AG20443 (cell line): Measurements from ENCODE around the gene ARHGEF39.
"Not testable (repeated sequence)": the region's sequence is repeated elsewhere in the genome, so short reads cannot be mapped to it uniquely, and the experiment has no call there.

Experiments
- DNase-seq: peaks from one replicate; pipeline ENCODE4 v3.0.0; 2012; ENCODE audit warnings: low spot score, mixed read lengths

The ARHGEF39 gene

GRCh38 chr9:35650341-35651158 lies 14.4 kb downstream of the ARHGEF39 start, which contains the start of gene SIT1:
TSS of gene SIT1 (minus strand) at chr9:35650931. CDS start at chr9:35650853, 78 bp downstream.
- no peak for DNase-seq

- no peak for DNase-seq
These were observed 15.3 kb downstream of the ARHGEF39 start for GRCh38 chr9:35649431-35650340.

GRCh38 chr9:35646533-35647265 lies 18.3 kb downstream of the ARHGEF39 start:
- peak; percentile 96 for DNase-seq

- no peak for DNase-seq
These were observed 18.9 kb downstream of the ARHGEF39 start for GRCh38 chr9:35646153-35646532.

DNA sequence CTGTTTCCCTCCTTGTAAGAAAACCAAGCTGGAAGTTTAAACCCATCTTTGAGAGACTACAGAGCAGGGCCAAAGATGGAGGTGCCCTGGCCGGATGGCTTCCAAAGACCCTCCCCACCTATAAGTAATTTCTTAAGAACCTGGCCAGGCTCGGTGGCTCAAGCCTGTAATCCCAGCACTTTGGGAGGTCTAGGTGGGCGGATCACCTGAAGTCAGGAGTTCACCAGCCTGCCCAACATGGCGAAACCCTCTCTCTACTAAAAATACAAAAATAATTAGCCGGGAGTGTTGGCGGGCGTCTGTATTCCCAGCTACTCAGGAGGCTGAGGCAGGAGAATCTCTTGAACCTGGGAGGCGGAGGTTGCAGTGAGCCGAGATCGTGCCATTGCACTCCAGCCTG lies 19.3 kb downstream of the ARHGEF39 start:
- DNase-seq: not testable (repeated sequence)

- no peak for DNase-seq
These were observed 21.9 kb downstream of the ARHGEF39 start for GRCh38 chr9:35643046-35643445.

DNA sequence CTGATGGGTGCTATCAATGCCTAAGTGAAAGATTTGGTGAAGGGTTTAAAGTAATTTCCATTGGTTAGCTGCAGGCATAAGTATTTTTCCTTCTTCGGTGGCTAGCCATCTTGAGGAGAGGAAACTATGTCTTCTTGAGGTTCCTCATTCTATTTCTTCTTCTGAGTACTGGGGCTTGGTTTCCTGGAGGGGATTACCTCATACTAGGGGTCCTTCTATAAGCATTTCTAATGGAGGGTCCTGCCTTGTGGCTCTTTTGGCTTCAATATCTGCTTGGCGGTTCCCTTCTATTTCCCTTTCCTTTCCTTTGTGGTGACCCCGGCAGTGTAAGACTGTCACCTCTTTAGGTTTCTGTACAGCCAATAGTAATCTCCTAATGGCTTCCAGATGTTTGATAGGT lies 23.5 kb downstream of the ARHGEF39 start:
- DNase-seq: not testable (repeated sequence)

DNA sequence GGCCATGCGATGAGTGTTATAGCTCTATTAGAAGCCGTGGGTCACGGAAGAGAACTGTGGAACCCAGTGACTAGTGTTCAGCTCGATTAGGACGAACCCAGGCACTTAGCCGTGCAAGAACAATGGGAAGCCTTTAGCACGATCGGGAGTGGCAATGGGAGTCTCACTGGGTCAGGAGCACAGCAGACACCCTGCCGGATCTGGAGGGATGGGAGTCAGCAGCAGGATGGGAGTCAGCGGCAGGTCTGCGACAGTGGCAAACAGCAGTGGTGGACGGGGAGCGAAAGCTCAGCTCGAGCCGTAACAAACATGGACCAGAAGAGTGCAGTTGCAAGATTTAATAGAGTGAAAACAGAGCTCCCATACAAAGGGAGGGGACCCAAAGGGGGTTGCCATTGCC lies 24.6 kb downstream of the ARHGEF39 start:
- not testable (repeated sequence) for DNase-seq

DNA sequence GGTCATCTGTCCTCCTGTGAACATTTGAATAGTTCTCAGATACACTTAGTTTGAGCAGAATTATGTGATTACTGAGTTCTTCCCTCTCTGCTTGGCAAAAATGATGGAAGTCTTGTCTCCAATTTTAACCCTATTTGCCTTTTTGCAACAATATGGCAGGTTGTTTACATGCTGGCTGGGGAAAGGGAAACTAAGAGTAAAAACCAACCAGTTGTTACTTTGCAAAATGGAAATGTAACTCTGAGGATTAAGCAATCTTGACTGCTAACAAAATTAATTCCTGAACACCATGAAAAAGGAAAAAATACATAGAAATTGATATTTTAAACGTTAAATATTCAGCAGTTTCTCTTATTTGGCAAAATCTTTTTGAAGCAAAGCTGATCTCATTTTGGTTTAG lies 25.4 kb downstream of the ARHGEF39 start:
- no peak for DNase-seq

DNA sequence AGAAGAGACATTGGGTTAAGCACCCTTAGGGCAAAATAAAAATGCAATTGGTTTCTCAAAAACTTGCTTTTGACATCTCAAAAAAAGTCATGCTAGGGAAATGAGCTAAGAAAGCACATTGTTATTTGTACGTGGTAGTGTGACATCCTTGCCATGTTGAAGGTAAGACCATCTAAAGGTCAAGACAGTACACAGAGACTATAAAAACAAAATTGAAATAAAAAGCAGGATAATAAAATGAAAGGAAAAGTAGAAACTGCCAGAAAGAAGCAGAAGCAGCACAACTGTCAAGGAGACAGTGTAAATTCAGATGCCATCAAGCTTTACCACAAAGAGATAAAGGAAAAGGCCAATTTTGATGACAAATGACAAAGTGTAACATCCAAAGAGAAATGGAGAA lies 25.8 kb downstream of the ARHGEF39 start:
- not testable (repeated sequence) for DNase-seq

DNA sequence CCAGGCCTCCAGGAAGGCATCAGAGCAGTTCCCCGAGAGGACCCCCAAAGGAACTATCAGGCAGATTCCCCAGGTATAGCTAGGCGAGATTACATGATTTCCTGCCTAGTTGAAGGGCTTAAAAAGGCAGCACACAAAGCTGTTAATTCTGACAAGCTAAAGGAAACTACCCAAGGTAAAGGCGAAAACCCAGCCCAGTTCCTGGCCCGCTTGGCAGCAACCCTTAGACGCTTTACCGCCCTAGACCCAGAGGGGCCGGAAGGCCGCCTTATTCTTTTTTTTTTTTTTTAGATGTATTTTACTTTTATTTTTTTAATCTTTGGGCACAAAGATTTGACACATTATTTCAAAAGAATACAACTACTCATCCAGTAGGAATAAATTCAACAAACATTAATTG lies 26.2 kb downstream of the ARHGEF39 start:
- not testable (repeated sequence) for DNase-seq

GRCh38 chr9:35637427-35637955 lies 27.5 kb downstream of the ARHGEF39 start:
- not testable (repeated sequence) for DNase-seq

DNA sequence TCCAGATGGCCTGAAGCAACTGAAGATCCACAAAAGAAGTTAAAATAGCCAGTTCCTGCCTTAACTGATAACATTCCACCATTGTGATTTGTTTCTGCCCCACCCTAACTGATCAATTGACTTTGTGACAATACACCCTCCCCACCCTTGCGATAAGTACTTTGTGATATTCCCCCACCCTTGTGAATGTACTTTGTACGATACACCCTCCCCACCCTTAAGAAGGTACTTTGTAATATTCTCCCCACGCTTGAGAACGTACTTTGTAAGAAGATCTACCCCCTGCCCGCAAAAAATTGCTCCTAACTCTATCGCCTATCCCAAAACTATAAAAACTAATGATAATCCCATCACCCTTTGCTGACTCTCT lies 28.1 kb downstream of the ARHGEF39 start:
- not testable (repeated sequence) for DNase-seq

DNA sequence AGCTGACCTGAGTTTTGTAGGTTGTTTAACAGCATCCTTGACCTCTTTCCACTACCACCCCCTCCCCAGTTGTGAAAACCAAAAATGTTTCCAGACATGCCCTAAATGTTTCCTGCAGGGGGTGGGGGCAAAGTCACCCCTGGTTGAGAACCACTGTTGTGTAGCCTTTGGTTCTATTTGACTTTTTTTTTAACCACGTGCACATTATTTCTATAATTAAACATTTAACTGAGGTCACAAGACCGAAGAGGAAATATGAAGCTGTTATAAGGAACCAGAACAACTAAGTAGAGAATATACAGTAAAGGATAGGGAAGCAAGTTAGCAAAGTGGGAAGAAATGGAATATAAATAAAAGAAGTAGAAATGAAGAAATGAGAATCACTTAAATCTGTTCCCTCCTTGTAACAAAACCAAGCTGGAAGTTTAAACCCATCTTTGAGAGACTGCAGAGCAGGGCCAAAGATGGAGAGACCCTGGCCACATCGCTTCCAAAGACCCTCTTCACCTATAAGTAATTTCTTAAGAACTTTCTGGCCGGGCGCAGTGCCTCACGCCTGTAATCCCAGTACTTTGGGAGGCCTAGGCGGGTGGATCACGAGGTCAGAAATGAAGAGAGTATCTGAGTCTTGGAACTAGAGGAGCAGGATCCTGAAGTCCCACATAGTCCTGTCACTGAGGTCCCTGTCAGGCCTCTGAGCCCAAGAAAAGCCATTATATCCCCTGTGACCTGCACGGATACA lies 28.7 kb downstream of the ARHGEF39 start:
- DNase-seq: no peak

DNA sequence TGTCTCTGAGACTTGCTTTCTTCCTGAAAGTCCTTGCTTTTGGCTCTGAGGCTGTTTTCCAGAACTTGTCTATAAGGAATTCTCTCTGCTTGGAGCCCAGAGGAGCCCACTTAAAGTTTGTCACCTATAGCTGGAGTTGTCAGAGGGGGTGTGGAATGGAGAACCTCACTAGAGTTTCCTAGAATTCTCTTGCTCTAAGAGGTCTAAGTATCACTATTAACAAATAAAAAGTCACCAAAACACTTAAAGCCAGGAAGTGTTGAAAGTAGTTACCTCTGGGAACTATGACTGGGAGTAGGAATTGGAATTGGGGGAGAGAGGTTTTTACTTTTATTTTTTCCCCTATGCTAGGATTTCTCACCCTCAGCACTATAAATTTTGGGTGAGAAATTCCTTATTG lies 29.3 kb downstream of the ARHGEF39 start:
- no peak for DNase-seq

- DNase-seq: no peak
These were observed 35.4 kb downstream of the ARHGEF39 start for GRCh38 chr9:35629597-35629996.

DNA sequence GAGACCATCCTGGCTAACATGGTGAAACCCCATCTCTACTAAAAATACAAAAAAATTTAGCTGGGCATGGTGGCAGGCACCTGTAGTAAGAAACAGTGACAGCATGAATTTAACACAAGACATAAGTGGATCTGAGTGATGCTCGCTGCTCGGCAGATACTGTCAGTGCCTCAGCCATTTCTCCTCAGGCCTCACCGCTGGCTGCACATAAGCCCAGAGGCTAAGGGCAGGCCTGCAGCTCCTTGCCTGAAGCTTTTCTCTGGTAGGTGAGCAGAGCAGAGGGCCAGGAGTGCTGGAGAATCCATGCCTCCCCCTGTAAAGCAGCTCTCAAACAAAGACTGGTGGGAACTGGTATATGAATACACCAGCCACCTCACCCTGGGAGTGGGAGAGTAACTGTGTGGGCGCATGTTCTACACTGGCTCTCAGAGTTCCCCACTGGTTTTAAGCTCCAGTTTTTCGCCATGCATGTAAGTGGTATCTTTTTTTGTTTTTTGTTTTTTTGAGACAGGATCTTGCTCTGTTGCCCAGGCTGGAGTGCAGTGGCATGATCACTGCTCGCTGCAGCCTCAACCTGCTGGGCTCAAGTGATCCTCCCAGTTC lies 36.5 kb downstream of the ARHGEF39 start:
- DNase-seq: no peak

DNA sequence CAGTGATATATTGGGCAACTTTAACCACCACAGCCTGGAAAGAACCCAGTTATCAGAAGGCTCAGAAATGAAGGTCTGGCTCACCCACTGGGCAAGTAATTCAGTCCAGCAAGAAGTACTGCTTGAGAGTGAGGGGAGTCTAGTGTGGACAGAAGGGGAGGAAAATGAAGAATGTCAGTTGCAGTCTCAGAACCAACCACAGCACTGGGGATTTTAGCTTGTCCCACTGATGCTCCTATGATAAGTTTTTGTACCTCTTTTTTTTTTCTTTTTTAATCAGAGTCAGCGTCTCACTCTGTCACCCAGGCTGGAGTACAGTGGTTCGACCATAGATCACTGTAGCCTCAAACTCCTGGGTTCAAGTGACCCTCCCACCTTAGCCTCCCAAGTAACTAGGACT lies 37.4 kb downstream of the ARHGEF39 start:
- DNase-seq: peak; percentile 2

- DNase-seq: no peak
These were observed 45.2 kb downstream of the ARHGEF39 start for GRCh38 chr9:35619800-35620158.

GRCh38 chr9:35618854-35619799 lies 45.9 kb downstream of the ARHGEF39 start:
- DNase-seq: no peak
